ENCODE data around the gene P3H4.
"Not testable (repeated sequence)": the region's sequence is repeated elsewhere in the genome, so short reads cannot be mapped to it uniquely, and the experiment has no call there.

Gene P3H4, protein sequence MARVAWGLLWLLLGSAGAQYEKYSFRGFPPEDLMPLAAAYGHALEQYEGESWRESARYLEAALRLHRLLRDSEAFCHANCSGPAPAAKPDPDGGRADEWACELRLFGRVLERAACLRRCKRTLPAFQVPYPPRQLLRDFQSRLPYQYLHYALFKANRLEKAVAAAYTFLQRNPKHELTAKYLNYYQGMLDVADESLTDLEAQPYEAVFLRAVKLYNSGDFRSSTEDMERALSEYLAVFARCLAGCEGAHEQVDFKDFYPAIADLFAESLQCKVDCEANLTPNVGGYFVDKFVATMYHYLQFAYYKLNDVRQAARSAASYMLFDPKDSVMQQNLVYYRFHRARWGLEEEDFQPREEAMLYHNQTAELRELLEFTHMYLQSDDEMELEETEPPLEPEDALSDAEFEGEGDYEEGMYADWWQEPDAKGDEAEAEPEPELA

DNA sequence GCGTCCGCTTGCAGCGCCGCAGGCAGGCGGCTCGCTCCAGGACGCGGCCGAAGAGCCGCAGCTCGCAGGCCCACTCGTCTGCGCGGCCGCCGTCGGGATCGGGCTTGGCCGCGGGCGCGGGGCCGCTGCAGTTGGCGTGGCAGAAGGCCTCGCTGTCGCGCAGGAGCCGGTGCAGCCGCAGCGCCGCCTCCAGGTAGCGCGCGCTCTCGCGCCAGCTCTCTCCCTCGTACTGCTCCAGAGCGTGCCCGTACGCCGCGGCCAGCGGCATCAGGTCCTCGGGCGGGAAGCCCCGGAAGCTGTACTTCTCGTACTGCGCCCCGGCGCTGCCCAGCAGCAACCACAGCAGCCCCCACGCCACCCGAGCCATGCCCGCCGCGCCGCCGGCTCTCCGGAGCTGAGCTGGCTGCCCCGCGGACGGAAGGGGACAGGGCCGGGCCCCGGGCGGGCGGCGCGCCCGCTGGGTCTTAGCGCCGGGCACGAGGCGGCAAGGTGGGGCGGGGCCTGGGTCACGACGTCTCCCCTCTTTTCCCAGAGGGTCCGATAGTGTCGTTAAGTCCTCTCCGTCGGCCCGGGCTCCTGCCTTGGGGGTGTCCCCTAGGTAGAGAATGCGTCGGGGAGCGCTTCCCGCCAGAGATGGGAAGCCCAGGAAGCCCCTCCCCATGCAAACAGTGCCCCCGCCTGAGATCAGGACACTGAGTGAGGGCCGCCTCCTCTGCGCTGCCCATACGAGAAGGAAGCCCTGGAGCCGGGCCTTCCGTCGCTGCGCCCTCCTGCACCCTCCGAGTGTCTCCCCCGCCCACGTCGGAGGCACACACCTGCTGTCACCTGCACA, at the start of gene P3H4:
TSS of gene P3H4 (minus strand) at position 401 of the 832 bp plus-strand sequence. CDS start at position 367, 34 bp downstream.
- peak; percentile 33 for DNase-seq

DNA sequence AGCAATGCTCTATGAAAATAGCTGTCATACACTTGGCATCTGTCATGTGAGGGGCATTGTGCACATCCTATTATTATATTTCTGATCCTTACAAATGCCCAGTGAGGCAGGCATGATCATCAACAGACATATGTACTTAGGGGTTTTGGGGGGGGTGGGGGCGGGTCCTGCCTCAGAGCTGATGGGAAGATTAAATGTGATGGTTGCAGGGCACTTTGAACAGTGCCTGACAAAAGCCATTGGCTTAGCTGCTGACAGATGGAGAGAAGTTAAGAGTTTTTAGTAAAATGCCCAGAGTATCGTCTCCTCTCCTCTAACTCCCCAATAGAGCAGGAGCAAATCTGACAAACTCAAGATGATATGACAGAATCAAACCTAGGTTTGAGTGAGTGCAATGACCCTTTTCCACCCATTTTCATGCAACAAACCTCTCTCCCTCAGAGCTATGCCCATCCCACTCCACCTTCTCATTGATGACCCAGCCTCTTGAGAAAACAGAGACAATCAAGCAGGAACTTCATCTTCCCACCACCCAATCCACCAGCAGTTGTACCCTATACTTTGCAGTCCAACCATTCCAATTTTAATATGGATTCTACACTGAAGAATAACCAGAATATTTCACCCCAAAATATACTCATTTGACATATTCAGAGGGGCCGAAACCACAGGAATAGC, 48.6 kb upstream of the P3H4 start:
- DNase-seq = no peak

DNA sequence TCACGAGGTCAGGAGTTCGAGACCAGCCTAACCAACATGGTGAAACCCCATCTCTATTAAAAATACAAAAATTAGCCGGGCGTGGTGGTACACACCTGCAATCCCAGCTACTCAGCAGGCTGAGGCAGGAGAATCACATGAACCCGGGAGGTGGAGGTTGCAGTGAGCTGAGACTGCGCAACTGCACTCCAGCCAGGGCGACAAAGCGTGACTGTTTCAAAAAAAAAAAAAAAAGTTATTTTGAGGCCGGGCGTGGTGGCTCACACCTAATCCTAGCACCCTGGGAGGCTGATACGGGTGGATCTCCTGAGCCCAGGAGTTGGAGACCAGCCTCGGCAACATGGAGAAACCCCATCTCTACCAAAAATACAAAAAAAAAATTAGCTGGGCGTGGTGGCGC, 39.6 kb upstream of the P3H4 start:
- not testable (repeated sequence) for DNase-seq

DNA sequence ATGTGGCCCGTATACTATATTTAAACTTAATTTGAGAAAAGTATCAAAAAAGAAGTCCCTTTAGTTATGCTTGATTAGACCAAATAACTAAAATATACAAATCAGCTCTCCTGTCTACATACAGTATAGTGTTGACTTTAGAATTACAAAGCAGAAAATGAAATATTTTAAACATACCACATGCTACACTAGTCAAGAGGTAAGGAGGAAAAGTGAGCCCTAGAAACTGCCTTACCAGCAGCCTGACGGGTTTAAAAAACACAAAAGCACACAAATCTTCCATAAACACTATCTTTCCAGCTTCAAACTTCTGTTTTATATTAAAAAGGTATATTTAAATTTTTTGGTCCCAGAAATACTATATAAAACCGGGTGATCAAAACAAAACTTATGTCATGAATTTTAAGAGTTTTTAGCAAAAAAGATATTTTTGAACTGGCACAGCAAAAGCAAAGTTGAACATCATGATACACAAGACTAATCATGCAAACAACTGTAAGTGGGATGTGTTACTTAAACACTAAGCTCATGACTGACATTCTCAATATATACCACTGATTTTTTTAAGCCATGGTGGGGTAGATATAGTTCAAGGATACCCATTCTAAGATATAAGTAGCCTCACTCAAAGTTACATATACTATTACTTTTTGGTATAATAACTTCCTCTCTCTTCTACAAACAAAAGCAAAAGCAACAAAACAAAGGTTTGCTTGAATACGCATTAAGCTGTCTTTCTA, 37.7 kb upstream of the P3H4 start:
- DNase-seq = no peak

DNA sequence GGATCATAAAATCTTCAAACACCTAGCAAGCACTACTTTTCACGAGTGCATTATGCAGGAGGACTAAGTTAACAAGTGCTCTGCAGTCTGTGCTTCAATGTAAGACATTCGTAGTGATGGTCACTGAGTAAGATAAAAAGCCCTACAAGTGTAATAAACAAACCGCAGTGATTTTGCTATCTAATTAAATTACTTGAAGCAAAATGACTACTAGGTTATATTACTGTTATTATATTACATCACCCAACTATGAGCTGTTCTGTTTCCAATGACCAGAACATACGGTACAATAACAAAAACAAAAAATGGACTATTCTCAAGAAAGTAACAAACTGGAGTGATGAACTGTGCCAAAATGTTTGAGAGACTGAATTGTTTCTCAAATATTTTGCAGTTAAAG, 37.0 kb upstream of the P3H4 start:
- DNase-seq = no peak

DNA sequence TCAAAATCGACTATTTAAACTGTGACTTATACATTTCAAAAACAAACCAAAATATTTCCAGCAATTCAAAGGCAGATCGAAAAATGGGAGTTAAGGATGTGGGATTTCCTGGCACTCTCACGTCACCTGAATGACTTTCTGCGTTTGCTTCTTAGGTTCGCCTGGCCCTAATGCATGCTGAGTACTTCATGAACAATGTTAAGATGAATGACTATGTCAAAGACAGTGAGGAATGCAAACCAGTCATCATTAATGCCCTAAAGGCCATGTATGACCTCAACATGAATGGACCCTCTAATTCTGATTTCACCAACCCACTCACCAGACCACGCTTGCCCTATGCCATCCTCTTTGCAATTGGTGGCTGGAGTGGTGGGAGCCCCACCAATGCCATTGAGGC, 33.2 kb upstream of the P3H4 start:
- no peak for DNase-seq

DNA sequence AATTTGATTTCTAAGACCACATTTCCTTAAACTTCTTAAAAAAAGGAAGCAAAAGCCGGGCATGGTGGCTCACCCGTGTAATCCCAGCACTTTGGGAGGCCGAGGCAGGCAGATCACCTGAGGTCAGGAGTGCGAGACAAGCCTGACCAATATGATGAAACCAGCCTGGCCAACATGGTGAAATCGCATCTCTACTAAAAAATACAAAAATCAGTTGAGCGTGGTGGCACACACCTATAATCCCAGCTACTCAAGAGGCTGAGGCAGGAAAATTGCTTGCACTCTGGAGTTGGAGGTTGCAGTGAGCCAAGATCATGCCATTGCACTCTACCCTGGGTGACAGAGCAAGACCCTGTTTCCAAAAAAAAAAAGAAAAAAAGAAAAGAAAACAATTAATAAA, 29.0 kb upstream of the P3H4 start:
- not testable (repeated sequence) for DNase-seq

DNA sequence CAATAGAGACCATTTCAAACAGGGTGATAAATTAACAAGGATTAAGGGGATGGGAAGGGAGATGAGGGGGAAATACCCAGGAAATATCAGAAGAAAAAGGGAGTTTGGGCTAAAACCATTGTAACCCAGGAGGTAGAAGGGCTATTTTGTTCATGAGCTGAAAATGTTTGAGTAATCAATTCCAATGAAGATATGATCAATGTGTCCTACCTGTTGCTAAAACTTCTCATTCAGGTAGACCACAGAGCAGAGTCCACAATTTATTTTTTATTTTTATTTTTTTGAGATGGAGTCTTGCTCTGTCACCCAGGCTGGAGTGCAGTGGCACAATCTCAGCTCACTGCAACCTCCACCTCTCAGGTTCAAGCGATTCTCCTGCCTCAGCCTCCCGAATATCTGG, 27.7 kb upstream of the P3H4 start:
- not testable (repeated sequence) for DNase-seq

DNA sequence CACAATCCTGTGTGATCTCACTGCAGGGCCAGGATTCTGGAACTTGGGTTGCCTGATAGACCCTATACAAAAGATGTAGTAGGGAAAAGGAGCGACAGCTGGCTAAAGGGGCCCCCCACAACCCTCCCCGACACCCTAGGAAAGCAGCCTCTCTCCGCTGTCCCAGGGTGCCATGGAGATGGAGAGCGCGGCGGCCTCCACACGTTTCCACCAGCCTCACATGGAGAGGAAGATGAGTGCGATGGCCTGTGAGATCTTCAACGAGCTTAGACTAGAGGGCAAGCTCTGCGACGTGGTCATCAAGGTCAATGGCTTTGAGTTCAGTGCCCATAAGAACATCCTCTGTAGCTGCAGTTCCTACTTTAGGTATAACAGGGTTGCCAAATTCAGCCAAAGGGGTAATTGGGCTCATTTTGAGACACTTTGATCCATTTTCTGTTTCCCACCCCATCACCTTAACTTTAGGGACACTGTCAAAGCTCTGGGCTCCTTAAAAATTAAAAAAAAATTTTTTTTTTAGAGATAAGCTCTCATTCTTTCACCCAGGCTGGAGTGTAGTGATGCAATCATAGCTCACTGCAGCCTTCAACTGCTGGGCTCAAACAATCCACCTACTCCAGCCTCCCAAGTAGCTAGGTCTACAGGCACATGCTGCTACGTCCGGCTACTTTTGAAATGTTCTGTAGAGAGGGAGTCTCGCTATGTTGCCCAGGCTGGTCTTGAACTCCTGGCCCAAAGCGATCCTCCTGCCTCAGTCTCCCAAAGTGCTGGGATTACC, 26.2 kb upstream of the P3H4 start, which contains the start of gene KLHL10:
TSS of gene KLHL10 (plus strand) at position 65 of the 778 bp plus-strand sequence. CDS start at position 173, 108 bp downstream.
- no peak for DNase-seq

DNA sequence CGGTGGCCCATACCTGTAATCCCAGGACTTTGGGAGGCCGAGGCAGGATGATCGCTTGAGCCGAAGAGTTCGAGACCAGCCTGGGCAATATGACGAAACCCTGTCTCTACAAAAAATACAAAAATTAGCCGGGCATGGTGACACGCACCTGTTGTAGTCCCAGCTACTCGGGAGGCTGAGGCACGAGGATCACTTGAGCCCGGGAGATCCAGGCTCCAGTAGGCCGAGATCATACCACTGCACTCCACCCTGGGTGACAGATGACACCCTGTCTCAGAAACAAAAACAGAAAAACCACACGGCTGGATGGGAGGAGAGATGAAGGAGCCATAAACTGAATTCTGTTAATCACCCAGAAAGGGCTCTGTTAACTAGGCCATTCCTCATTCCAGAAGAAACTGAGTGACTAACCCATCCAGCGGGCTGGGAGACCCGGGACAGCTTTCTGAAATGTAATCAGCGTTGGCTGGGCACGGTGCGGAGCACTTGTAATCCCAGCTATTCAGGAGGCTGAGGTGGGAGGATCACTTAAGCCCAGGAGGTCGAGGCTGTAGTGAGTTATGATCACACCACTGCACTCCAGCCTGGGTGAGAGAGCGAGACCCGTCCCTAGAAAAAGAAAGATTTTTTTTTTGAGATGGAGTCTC, 24.9 kb upstream of the P3H4 start:
- no peak for DNase-seq

DNA sequence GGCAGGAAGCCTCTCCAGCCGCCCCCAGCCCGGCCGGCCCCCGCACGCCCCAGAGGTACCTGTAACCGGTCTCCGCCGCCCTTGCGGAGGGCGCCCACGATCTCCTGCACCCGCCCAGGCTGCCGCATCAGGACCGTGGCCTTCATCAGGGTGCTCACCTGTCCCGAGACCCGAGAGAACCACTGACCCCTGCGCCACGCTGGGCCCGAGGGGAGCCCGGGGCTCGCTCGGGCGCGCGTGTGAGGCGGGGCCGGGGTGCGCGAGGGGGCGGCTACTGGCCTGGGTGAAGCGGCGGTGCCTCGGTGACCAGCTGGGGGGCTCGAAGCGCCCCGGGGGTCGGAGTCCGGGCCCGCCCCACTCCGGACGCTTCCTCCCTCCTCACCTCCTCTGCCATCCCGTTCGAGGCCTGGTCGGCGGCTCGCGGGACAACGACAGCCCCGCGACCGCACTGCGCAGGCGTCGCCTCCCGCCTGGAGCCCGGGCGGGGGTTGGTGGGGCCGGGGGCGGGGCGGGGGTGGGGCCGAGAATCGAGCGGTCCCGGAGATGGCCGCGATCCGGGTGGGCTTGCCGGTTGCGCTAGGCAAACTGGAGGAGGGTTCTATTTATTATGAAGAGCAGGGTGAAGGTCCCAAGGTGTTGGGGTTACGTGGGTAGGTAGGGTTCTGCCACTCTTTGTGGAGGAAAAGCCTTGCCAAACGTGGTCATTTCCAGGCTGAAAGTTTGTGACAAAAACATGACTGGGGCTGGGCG, 24.2 kb upstream of the P3H4 start, which contains the start of gene NT5C3B:
TSS of gene NT5C3B (minus strand) at position 433 of the 750 bp plus-strand sequence. CDS start at position 394, 39 bp downstream.
- no peak for DNase-seq

DNA sequence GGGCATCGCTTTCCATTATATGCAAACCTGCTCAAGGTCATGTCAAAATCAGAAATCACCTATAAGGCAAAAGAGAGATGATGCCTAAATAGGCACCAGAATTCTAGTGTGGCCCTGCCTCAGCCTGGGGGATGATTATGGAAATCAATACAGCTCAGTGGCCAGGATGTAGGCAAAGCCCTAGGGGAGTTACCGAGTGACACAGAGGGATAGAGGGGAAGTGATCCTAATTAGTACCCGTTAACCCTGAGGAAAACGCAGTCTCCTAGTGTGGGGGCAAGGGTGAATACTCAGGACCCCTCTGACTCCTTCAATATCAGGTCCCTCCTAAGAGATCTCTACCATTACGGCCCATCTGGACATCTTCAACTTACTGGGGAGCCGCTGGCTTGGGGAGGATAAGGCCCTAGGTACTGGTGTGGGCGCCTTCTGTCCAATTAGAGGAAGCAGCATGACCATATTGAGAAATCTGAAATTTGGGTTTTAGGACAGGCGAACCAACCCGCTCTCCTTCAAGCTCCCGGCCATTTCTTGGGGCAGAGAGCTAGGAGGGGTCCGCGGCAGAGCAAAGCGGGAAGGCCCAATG, 23.6 kb upstream of the P3H4 start:
- DNase-seq = no peak

DNA sequence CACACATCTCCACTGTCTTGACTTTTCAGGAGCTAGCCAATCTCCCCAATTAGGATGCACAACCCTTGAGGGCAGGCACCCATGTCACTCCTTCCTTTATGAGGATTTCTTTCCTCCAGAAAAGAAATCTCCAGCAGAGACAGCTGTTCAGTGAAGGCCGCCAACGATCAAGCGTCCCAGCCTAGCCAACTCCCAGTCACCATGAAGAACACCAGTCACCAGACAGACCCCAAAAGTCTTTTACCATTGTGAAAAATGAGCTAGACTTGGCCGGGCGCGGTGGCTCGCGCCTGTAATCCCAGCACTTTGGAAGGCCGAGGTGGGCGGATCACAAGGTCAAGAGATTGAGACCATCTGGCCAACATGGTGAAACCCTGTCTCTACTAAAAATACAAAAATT, 18.2 kb upstream of the P3H4 start:
- DNase-seq = not testable (repeated sequence)

DNA sequence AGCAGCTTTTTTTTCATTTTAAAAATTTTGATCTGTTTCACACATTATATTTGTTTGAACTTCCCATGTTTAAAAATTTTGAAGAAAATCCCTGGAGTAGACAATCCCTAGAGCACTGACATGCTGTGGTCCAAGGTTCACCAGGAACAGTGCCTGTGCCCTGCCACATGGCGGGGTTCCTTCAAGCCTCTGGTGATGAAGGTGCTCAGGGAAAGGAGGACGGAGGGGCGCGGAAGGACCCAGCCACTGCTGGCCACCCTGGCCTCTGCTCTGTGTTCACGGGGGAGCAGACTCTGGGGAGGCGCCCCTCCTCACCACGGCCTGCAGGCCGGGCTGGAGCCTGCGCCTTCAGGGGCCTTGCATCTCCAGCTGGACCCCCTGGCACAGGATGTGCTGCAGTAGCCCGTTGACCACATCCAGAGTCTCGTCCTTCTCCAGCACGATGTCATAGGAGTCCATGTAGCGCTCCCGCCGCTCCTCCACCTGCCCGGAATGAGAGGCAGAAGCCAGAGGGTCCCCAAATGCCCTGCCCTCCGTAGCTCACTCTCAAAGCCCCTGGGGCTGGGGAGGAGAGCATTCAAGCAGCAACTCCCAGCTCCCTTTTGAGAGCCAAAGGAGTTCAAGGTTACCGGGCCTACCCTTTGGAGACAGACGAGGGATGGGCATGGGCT, 13.6 kb upstream of the P3H4 start:
- no peak for DNase-seq

DNA sequence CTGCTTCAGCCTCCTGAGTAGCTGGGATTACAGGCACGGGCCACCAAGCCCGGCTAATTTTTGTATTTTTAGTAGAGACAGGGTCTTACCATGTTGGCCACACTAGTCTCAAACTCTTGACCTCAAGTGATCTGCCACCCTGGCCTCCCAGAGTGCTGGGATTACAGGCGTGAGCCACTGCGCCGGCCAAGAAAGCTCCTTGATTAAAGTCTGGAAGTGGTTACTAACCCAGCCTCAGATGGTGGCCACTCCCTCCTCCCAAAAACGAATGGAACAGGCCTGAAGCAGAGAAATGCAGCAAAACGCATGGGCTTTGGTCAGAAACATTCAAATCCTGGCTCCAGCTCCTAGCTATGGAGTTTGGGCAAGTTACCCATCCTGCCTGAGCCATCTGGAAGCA, 12.3 kb upstream of the P3H4 start:
- no peak for DNase-seq

DNA sequence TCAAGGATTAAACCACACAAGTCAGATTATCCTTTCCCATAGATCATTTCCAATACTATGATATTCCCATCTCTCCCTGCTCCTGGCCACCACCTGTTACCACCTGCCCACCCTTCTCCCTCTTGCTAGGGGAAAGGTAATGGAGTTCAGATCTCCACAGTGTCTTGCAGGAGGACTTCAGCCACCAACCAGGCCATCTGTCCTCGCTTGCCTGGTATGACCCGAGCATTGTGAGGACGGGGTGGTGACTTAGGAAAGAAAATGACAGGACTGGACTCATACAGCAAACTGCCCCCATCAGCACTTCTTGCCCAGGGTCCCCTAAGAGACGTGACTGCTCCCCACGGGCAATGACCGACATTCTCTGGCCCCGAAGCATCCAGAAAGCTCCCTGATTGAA, 11.8 kb upstream of the P3H4 start:
- no peak for DNase-seq

DNA sequence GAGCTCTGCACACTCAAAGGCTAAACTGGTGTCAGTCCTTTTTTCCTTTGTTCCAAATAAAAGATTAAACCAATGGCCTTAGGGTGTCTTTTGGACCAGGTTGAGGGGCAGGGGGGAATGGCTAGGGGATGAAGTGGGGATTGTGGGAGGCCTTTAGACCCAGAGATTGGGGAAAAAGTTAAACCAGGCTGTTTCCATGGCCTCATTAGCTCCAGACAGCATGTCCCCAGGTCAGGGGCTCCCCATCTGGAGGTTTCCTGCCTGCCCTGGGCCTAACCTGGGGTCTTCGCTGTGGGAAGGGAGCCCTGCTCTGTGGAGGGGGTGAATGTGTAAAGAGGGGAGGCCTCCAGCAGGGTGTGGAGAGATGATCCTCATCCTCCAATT, 11.4 kb upstream of the P3H4 start:
- no peak for DNase-seq

DNA sequence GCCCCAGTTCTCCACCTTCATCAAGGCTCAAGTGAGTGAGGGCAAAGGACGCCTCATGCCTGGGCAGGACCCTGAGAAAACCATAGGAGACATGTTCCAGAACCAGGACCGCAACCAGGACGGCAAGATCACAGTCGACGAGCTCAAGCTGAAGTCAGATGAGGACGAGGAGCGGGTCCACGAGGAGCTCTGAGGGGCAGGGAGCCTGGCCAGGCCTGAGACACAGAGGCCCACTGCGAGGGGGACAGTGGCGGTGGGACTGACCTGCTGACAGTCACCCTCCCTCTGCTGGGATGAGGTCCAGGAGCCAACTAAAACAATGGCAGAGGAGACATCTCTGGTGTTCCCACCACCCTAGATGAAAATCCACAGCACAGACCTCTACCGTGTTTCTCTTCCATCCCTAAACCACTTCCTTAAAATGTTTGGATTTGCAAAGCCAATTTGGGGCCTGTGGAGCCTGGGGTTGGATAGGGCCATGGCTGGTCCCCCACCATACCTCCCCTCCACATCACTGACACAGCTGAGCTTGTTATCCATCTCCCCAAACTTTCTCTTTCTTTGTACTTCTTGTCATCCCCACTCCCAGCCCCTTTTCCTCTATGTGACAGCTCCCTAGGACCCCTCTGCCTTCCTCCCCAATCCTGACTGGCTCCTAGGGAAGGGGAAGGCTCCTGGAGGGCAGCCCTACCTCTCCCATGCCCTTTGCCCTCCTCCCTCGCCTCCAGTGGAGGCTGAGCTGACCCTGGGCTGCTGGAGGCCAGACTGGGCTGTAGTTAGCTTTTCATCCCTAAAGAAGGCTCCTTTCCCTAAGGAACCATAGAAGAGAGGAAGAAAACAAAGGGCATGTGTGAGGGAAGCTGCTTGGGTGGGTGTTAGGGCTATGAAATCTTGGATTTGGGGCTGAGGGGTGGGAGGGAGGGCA, 10.7 kb upstream of the P3H4 start:
- no peak for DNase-seq
